Natural killer cell (primary cell): ENCODE data around the gene LRRC8A. TPM values are rescaled to one million over a fixed set of nuclear protein-coding genes. Genes with fewer than 3 reads are reported as not detected.
"Not testable (repeated sequence)": the region's sequence is repeated elsewhere in the genome, so short reads cannot be mapped to it uniquely, and the experiment has no call there.

ENCODE experiments used
- ATAC-seq, 3 donors: fragments of 150-1000 bp in 2 of 3; fragments of 200-7000 bp in 1 of 3; cut with Tn5 transposase; 1 replicate in 1 of 3; 2 replicates in 2 of 3; pipeline ENCODE4 v1.10.0; 2021; ENCODE audit warnings: mild to moderate bottlenecking in 2 of 3, moderate library complexity in 2 of 3
- DNase-seq, 2 donors: peaks; one replicate each; pipeline versions ENCODE4 v3.0.0 to v3.0.0-alpha.2; 2013 to 2021; ENCODE audit warnings: mixed read lengths in 1 of 2
- H3K27ac ChIP-seq: one replicate; pipeline ENCODE4 v1.5.1; 2013; ENCODE audit warnings: mild to moderate bottlenecking, low read length
- H3K27me3 ChIP-seq: one replicate; pipeline ENCODE4 v1.6.1; 2013; ENCODE audit warnings: low read length; ENCODE audit not compliant: control insufficient read depth, insufficient read depth
- H3K36me3 ChIP-seq: one replicate; pipeline ENCODE4 v1.6.1; 2013; ENCODE audit warnings: low read length; ENCODE audit not compliant: control insufficient read depth, insufficient read depth
- H3K4me1 ChIP-seq: one replicate; pipeline ENCODE4 v1.6.1; 2013; ENCODE audit warnings: low read length; ENCODE audit not compliant: control insufficient read depth, insufficient read depth
- H3K4me3 ChIP-seq: one replicate; pipeline ENCODE4 v1.5.1; 2013; ENCODE audit warnings: low read length
- H3K9me3 ChIP-seq: one replicate; pipeline ENCODE4 v1.6.1; 2013; ENCODE audit warnings: low read length; ENCODE audit not compliant: control insufficient read depth, insufficient read depth
- H3K27ac Mint-ChIP-seq, 2 donors: one replicate each; pipeline ENCODE4 v1.8.0; 2022; ENCODE audit warnings: mild to moderate bottlenecking in 2 of 2, mixed read lengths in 2 of 2, moderate library complexity in 1 of 2
- H3K27me3 Mint-ChIP-seq, 2 donors: one replicate each; pipeline ENCODE4 v1.8.0; 2022; ENCODE audit warnings: low read depth in 2 of 2, mixed read lengths in 2 of 2
- H3K36me3 Mint-ChIP-seq: one replicate; pipeline ENCODE4 v1.8.0; 2022; ENCODE audit warnings: mixed read lengths
- H3K4me1 Mint-ChIP-seq, 2 donors: one replicate each; pipeline ENCODE4 v1.8.0; 2022; ENCODE audit warnings: mixed read lengths in 2 of 2
- H3K4me3 Mint-ChIP-seq: one replicate; pipeline ENCODE4 v1.8.0; 2022; ENCODE audit warnings: mild to moderate bottlenecking, moderate library complexity, mixed read lengths
- H3K9me3 Mint-ChIP-seq, 2 donors: one replicate each; pipeline ENCODE4 v1.8.0; 2022; ENCODE audit warnings: mixed read lengths in 2 of 2
- WGBS: methylation state at CpG from one replicate; pipeline ENCODE4 v1.1.7; 2013; ENCODE audit warnings: missing lambda C conversion rate; ENCODE audit not compliant: insufficient coverage; 5-methylcytosine and 5-hydroxymethylcytosine counted together
- intact Hi-C: fragments of 100-400 bp; cut with micrococcal nuclease; formaldehyde crosslinking; loops from one replicate; pipeline ENCODE4 v1.14.2; 2022
- total RNA-seq, 4 donors: library from RNA; stranded (reverse); fragments of 120-200 nt in 1 of 4; gene quantifications; one replicate each; pipeline versions ENCODE4 v1.2.3 to v1.2.4, GENCODE V29; 2013 to 2022
- TF ChIP-seq, protein P1 (sequence below): fragments of 200-600 bp; IDR thresholded peaks from one replicate; pipeline ENCODE4 v1.8.0; 2022; ENCODE audit warnings: antibody characterized with exemption

The LRRC8A gene
- total RNA-seq, 3 donors from 2014 or later (not counting 1 experiment from before 2014, with no cell fraction given), result 60.0 to 82.9 (median 67.9) TPM

DNA sequence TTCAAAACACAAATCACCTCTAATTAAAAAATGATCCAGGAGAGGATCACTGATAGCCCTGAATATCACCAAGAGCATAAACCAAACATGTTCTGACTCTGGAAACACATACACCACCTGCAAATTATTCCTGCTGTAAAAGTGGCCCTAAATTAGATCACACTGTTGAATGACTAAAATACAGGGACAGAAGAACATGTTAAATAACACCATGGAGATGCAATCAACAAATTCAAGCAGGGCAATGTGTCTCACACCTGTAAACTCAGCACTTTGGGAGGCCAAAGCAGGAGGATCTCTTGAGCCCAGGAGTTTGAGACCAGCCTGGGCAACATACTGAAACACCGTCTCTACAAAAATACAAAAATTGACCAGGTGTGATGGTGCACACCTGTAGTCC, 34.1 kb upstream of the LRRC8A start:
- H3K4me3 ChIP-seq, result no peak overlapping the region
- Mint-ChIP-seq H3K4me3 (no peak overlapping the region), H3K4me1 (peaks cover 0 to 5% of the 10 kb centered on the region in 2 donors), H3K36me3 (peaks cover 14% of the 10 kb centered on the region), H3K27me3 (no peaks in the 10 kb centered on the region), H3K27ac (no peak overlapping the region), H3K9me3 (peaks cover 3 to 7% of the 10 kb centered on the region in 2 donors)
- TF ChIP-seq, protein P1, sequence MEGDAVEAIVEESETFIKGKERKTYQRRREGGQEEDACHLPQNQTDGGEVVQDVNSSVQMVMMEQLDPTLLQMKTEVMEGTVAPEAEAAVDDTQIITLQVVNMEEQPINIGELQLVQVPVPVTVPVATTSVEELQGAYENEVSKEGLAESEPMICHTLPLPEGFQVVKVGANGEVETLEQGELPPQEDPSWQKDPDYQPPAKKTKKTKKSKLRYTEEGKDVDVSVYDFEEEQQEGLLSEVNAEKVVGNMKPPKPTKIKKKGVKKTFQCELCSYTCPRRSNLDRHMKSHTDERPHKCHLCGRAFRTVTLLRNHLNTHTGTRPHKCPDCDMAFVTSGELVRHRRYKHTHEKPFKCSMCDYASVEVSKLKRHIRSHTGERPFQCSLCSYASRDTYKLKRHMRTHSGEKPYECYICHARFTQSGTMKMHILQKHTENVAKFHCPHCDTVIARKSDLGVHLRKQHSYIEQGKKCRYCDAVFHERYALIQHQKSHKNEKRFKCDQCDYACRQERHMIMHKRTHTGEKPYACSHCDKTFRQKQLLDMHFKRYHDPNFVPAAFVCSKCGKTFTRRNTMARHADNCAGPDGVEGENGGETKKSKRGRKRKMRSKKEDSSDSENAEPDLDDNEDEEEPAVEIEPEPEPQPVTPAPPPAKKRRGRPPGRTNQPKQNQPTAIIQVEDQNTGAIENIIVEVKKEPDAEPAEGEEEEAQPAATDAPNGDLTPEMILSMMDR, result no peak
- WGBS, result 100% methylated on average over 1 of the region's 1 CpG
- no peaks in the 10 kb centered on the region for H3K4me1 ChIP-seq
- peaks cover 7% of the 10 kb centered on the region for H3K9me3 ChIP-seq
- DNase-seq (no peak), ATAC-seq (no peak)
- no peaks in the 10 kb centered on the region for H3K27me3 ChIP-seq
- no peaks in the 10 kb centered on the region for H3K36me3 ChIP-seq
- intact Hi-C loops, result no loop called here
- H3K27ac ChIP-seq, result no peak overlapping the region

DNA sequence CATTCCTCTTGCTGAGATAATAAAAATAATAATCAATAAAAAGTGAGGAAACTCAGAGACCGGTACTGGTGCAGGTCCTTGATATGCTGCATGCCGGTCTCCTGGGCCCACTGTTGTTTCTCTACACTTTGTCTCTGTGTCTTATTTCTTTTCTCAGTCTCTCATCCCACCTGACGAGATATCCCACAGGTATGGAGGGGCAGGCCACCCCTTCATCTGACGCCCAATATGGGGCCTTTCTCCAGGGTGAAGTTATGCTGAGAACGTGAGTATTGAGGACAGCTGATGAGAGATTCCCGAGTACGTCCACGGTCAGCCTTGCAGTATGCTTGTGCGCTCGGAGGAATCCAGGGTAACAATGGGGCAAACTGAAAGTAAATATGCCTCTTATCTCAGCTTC, 30.9 kb upstream of the LRRC8A start:
- intact Hi-C loops, H3K4me3 ChIP-seq, H3K4me3 Mint-ChIP-seq, H3K36me3 ChIP-seq, H3K27ac ChIP-seq, DNase-seq, ATAC-seq, H3K27ac Mint-ChIP-seq, H3K27me3 Mint-ChIP-seq, H3K4me1 ChIP-seq, H3K4me1 Mint-ChIP-seq, H3K9me3 ChIP-seq, H3K27me3 ChIP-seq, H3K9me3 Mint-ChIP-seq: not testable (repeated sequence)
- 89% methylated on average over 9 of the region's 10 CpGs for WGBS
- H3K36me3 Mint-ChIP-seq, result peaks cover 14% of the 10 kb centered on the region

DNA sequence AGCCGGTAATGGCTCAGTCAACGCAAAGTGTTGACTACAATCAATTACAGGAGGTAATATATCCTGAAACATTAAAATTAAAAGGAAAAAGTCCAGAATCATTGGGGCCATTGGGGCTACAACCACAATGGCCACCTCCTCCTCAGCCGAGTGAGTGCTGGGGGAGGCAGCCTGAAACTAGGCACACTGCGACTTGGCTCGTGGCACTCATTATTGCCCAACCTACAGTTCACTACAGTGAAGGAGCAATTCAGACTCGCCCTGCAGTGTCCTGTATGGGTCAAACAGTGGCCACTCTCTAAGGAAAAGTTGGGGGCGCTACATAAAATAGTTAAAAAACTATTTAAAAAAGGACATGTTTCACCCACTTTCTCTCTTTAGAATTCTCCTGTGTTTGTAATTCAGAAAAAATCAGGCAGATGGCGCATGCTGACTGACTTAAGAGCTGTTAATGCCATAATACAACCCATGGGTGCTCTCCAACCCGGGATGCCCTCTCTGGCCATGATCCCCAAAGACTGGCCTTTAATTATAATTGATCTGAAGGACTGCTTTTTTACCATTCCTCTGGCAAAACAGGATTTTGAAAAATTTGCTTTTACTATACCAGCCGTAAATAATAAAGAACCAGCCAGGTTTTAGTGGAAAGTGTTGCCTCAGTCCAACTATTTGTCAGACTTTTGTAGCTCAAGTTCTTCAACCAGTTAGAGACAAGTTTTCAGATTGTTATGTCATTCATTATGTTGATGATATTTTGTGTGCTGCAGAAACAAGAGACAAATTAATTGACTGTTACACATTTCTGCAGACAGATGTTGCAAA, 29.9 kb upstream of the LRRC8A start:
- intact Hi-C loops, H3K4me1 Mint-ChIP-seq, H3K4me1 ChIP-seq, H3K27ac ChIP-seq, H3K36me3 ChIP-seq, ATAC-seq, H3K9me3 ChIP-seq, H3K9me3 Mint-ChIP-seq, H3K27ac Mint-ChIP-seq, H3K4me3 ChIP-seq, H3K4me3 Mint-ChIP-seq, H3K27me3 Mint-ChIP-seq, H3K27me3 ChIP-seq: not testable (repeated sequence)
- 91% methylated on average over 10 of the region's 10 CpGs for WGBS
- H3K36me3 Mint-ChIP-seq, result peaks cover 14% of the 10 kb centered on the region
- peak in 1 of 2 donors; percentile 44 for DNase-seq
- TF ChIP-seq, protein P1, result peak; percentile 34

DNA sequence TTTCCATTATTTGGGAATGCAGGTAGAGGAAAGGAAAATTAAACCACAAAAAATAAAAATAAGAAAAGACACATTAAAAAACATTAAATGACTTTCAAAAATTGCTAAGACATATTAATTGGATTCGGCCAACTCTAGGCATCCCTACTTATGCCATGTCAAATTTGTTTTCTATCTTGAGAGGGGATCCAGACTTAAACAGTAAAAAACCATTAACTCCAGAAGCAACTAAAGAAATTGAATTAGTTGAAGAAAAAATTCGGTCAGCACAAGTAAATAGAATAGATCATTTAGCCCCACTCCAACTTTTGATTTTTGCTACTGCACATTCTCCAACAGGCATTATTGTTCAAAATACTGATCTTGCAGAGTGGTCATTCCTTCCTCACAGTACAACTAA, 29.3 kb upstream of the LRRC8A start:
- 100% methylated on average over 1 of the region's 2 CpGs for WGBS

DNA sequence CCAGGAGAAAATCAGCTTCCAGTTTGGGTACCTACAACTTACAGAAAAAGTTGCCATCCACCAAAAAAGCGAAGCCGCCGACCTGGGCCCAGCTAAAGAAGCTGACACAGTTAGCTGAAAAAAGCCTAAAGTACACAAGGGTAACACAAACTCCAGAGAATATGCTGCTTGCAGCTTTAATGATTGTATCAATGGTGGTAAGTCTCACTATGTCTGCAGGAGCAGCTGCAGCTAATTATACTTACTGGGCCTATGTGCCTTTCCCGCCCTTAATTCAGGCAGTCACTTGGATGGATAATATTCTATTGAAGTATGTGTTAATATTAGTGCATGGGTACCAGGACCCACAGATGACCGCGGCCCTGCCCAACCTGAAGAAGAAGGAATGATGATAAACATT, 27.5 kb upstream of the LRRC8A start:
- H3K27ac ChIP-seq, H3K27ac Mint-ChIP-seq: not testable (repeated sequence)
- peaks cover 14% of the 10 kb centered on the region for H3K36me3 Mint-ChIP-seq

More for the DNA sequence above, 29.3 kb upstream of the LRRC8A start:
- H3K27ac ChIP-seq, H3K4me1 ChIP-seq, H3K4me3 Mint-ChIP-seq, H3K27me3 Mint-ChIP-seq, H3K4me3 ChIP-seq, DNase-seq, H3K27ac Mint-ChIP-seq, H3K9me3 ChIP-seq, ATAC-seq, H3K36me3 ChIP-seq, H3K27me3 ChIP-seq, intact Hi-C loops, H3K9me3 Mint-ChIP-seq, H3K4me1 Mint-ChIP-seq: not testable (repeated sequence)
- H3K36me3 Mint-ChIP-seq, result peaks cover 14% of the 10 kb centered on the region

DNA sequence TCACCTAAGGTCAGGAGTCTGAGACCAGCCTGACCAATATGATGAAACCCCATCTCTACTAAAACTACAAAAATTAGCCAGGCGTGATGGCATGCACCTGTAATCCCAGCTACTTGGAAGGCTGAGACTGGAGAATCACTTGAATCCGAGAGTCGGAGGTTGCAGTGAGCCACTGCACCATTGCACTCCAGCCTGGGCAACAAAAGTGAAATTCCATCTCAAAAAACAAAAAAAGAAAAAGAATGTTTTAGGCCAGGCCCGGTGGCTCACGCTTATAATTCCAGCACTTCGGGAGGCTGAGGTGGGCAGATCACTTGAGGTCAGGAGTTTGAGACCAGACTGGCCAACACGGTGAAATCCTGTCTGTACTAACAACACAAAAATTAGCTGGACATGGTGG, 23.5 kb upstream of the LRRC8A start:
- H3K36me3 Mint-ChIP-seq, H3K27me3 Mint-ChIP-seq, DNase-seq, H3K4me1 ChIP-seq, ATAC-seq, H3K4me3 ChIP-seq, H3K4me1 Mint-ChIP-seq, H3K27ac ChIP-seq, intact Hi-C loops, H3K36me3 ChIP-seq, H3K27ac Mint-ChIP-seq, H3K9me3 Mint-ChIP-seq, H3K4me3 Mint-ChIP-seq, H3K27me3 ChIP-seq, H3K9me3 ChIP-seq: not testable (repeated sequence)
- 96% methylated on average over 7 of the region's 7 CpGs for WGBS

More for the DNA sequence above, 27.5 kb upstream of the LRRC8A start:
- DNase-seq, H3K4me3 Mint-ChIP-seq, H3K27me3 ChIP-seq, H3K9me3 Mint-ChIP-seq, ATAC-seq, H3K9me3 ChIP-seq, H3K4me1 ChIP-seq, H3K4me1 Mint-ChIP-seq, H3K27me3 Mint-ChIP-seq, H3K36me3 ChIP-seq, intact Hi-C loops, H3K4me3 ChIP-seq: not testable (repeated sequence)
- 99% methylated on average over 4 of the region's 6 CpGs for WGBS
